DND-41 (cell line): ENCODE measurements around the gene QPCT.

ENCODE experiments used
- ATAC-seq: fragments of 200-7000 bp; cut with Tn5 transposase; 3 replicates; pipeline ENCODE4 v1.9.1; 2021; ENCODE audit warnings: low read depth; ENCODE audit not compliant: insufficient read depth
- DNase-seq: peaks from one replicate; pipeline ENCODE4 v3.0.0-alpha.2; 2020
- H2AFZ ChIP-seq: 2 replicates; pipeline ENCODE4 v1.6.0; 2012; ENCODE audit warnings: low read depth, low read length
- H3K27ac ChIP-seq: 2 replicates; pipeline ENCODE4 v1.5.1; 2012; ENCODE audit warnings: low read length, inconsistent platforms
- H3K27me3 ChIP-seq: fragments of 200-600 bp; sonication (generic); 2 replicates; pipeline ENCODE4 v1.6.0; 2012; ENCODE audit warnings: low read length, mild to moderate bottlenecking, inconsistent platforms; ENCODE audit not compliant: insufficient read depth, poor library complexity
- H3K36me3 ChIP-seq: 2 replicates; pipeline ENCODE4 v1.5.1; 2012; ENCODE audit warnings: low read length, inconsistent platforms; ENCODE audit not compliant: insufficient read depth
- H3K4me1 ChIP-seq: 2 replicates; pipeline ENCODE4 v1.5.1; 2012; ENCODE audit warnings: mild to moderate bottlenecking, low read length; ENCODE audit not compliant: insufficient read depth
- H3K4me2 ChIP-seq: 2 replicates; pipeline ENCODE4 v1.6.0; 2012; ENCODE audit warnings: mild to moderate bottlenecking, moderate library complexity, low read length, inconsistent platforms; ENCODE audit not compliant: insufficient read depth
- H3K4me3 ChIP-seq, 2 experiments: fragments of 200-600 bp in 1 of 2; shearing (Covaris generic) in 1 of 2; 2 replicates each; pipeline ENCODE4 v1.5.1; 2012 to 2016; ENCODE audit warnings: inconsistent platforms in 2 of 2, low read length in 2 of 2, mild to moderate bottlenecking in 2 of 2, low read depth in 1 of 2, moderate library complexity in 1 of 2
- H3K79me2 ChIP-seq: 2 replicates; pipeline ENCODE4 v1.6.0; 2012; ENCODE audit warnings: low read length, inconsistent platforms; ENCODE audit not compliant: insufficient read depth
- H3K9ac ChIP-seq: 2 replicates; pipeline ENCODE4 v1.6.0; 2012; ENCODE audit warnings: low read depth, mild to moderate bottlenecking, inconsistent platforms, low read length, moderate library complexity
- H3K9me3 ChIP-seq: 2 replicates; pipeline ENCODE4 v1.5.1; 2012; ENCODE audit warnings: low read length, moderate library complexity, mild to moderate bottlenecking, inconsistent platforms; ENCODE audit not compliant: insufficient read depth, severe bottlenecking
- H4K20me1 ChIP-seq: 2 replicates; pipeline ENCODE4 v1.6.0; 2012; ENCODE audit warnings: low read length; ENCODE audit not compliant: insufficient read depth
- EZH2 ChIP-seq: IDR thresholded peaks from 3 replicates; pipeline ENCODE4 v1.6.1; 2012; ENCODE audit warnings: borderline replicate concordance, low read depth, mild to moderate bottlenecking, moderate library complexity, low read length, inconsistent platforms; ENCODE audit not compliant: severe bottlenecking
- TF ChIP-seq, protein P1 (sequence below): IDR thresholded peaks from 2 replicates; pipeline ENCODE4 v1.5.1; 2012; ENCODE audit warnings: borderline replicate concordance, low read length, moderate library complexity, mild to moderate bottlenecking; ENCODE audit not compliant: poor library complexity, severe bottlenecking; ENCODE audit errors: extremely low read depth

Gene QPCT

DNA sequence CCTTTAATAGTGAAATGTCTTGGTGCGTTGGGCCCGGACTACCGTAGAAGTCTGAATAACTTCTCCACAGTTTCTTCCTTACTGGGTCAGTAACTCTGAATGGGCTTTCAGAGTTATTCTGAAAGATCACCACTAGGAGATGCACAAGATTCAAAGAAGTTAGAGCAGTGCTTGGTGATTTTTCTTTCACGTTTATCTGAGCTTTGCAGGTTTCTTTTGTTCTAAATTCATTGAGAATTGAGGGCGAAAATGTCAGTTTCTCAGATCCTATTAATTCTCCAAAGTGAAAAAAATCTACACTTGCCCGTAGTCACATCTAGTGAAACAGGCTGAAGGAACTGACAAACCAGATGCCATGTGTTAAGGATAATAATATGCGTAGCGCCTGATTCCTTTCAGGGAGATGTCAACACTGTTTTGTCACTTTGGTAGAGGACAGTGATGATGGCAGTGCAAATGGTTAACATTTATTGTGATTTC, 70.1 kb downstream of the QPCT start:
- TF ChIP-seq, protein P1, sequence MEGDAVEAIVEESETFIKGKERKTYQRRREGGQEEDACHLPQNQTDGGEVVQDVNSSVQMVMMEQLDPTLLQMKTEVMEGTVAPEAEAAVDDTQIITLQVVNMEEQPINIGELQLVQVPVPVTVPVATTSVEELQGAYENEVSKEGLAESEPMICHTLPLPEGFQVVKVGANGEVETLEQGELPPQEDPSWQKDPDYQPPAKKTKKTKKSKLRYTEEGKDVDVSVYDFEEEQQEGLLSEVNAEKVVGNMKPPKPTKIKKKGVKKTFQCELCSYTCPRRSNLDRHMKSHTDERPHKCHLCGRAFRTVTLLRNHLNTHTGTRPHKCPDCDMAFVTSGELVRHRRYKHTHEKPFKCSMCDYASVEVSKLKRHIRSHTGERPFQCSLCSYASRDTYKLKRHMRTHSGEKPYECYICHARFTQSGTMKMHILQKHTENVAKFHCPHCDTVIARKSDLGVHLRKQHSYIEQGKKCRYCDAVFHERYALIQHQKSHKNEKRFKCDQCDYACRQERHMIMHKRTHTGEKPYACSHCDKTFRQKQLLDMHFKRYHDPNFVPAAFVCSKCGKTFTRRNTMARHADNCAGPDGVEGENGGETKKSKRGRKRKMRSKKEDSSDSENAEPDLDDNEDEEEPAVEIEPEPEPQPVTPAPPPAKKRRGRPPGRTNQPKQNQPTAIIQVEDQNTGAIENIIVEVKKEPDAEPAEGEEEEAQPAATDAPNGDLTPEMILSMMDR, result peak; percentile 67
- TF ChIP-seq EZH2, result no peak
- ATAC-seq (peak; percentile 44; the same call in 2 of the 3 replicates), DNase-seq (no peak)
- Histone ChIP-seq H3K27me3 (peaks cover 3% of the 10 kb centered on the region), H3K4me1 (no peaks in the 10 kb centered on the region), H3K9ac (no peak overlapping the region), H3K27ac (no peak overlapping the region), H3K4me3 (no peak overlapping the region), H3K4me2 (no peak overlapping the region), H3K36me3 (no peaks in the 10 kb centered on the region), H4K20me1 (no peaks in the 10 kb centered on the region), H3K9me3 (no peaks in the 10 kb centered on the region), H3K79me2 (no peaks in the 10 kb centered on the region), H2AFZ (no peak overlapping the region)

DNA sequence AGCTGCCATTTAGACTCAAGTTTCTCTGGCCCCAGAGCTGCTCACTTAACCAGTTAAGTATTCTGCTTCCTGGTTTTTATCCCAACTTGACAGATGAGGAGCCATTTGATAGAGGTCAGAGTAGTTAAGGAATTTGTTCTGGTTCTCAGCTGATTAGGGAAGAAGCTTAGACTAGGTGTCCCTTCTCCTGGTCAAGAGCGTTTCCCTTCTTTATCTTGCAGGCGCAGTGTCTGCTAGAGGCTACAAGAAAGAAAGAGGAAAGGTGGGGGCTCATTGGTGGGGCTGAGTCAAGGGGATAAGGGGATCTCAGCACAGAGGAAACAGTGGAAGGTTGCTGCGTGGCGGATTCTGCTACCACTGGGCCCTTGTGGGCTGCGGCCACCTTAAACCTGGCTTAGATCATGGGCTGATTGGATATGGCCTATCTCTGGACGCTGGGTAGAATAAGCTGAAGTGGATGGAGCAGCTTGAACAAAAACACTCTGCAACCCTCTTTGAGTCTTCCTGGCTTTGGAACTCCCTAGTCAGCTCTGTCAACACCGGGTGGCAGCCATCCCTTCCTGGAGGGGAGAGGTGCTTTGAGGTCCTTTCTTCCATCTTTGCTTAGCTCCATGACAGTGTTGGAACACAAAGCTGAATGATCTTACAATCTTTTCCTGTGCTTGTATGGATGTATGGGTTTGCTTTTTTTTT, 70.8 kb downstream of the QPCT start:
- H3K9me3 ChIP-seq, result no peaks in the 10 kb centered on the region
- H3K27me3 ChIP-seq, result peaks cover 3% of the 10 kb centered on the region
- H3K79me2 ChIP-seq, result no peaks in the 10 kb centered on the region
- no peak for ATAC-seq
- H3K9ac ChIP-seq, result no peak overlapping the region
- no peak for DNase-seq
- no peaks in the 10 kb centered on the region for H3K36me3 ChIP-seq
- TF ChIP-seq, protein P1, result no peak
- no peak for TF ChIP-seq EZH2
- H3K4me3 ChIP-seq, result no peak overlapping the region
- H3K4me2 ChIP-seq, result no peak overlapping the region
- H4K20me1 ChIP-seq, result no peaks in the 10 kb centered on the region
- no peaks in the 10 kb centered on the region for H3K4me1 ChIP-seq
- no peak overlapping the region for H2AFZ ChIP-seq
- no peak overlapping the region for H3K27ac ChIP-seq

DNA sequence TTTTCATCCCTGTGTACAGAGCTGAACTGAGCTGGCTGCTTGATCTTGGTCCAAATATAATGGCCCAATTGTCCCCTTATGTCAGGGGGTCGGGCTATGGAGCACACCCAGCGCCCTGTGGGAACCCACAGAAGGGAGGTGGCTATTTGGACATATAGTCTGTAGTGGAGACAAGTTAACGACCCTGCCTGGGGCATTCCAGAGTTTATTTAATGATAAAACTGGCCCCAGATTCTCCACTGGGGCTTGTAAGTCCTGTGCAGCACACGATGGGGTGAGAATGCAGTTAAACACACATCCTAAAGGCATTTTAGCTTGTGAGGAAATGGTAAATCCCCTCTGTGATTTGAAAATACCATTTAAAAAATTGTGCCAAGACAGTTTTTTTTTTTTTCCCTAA, 72.9 kb downstream of the QPCT start:
- H3K4me2 ChIP-seq, result no peak overlapping the region
- no peak overlapping the region for H3K4me3 ChIP-seq
- no peak for ATAC-seq
- H3K36me3 ChIP-seq, result no peaks in the 10 kb centered on the region
- DNase-seq, result no peak
- peaks cover 3% of the 10 kb centered on the region for H3K27me3 ChIP-seq
- H3K79me2 ChIP-seq, result no peaks in the 10 kb centered on the region
- no peaks in the 10 kb centered on the region for H3K4me1 ChIP-seq
- TF ChIP-seq, protein P1, result no peak
- TF ChIP-seq EZH2, result no peak
- H4K20me1 ChIP-seq, result no peaks in the 10 kb centered on the region
- no peak overlapping the region for H2AFZ ChIP-seq
- no peak overlapping the region for H3K27ac ChIP-seq
- H3K9ac ChIP-seq, result no peak overlapping the region
- H3K9me3 ChIP-seq, result no peaks in the 10 kb centered on the region
